HG03108 (cell line): ENCODE measurements around the gene ADGRV1.

Source experiments
- ATAC-seq: cut with Tn5 transposase; IDR thresholded peaks from one replicate; pipeline ENCODE4 v1.9.1; 2021; ENCODE audit warnings: moderate library complexity; ENCODE audit not compliant: unreplicated experiment

Gene ADGRV1

DNA sequence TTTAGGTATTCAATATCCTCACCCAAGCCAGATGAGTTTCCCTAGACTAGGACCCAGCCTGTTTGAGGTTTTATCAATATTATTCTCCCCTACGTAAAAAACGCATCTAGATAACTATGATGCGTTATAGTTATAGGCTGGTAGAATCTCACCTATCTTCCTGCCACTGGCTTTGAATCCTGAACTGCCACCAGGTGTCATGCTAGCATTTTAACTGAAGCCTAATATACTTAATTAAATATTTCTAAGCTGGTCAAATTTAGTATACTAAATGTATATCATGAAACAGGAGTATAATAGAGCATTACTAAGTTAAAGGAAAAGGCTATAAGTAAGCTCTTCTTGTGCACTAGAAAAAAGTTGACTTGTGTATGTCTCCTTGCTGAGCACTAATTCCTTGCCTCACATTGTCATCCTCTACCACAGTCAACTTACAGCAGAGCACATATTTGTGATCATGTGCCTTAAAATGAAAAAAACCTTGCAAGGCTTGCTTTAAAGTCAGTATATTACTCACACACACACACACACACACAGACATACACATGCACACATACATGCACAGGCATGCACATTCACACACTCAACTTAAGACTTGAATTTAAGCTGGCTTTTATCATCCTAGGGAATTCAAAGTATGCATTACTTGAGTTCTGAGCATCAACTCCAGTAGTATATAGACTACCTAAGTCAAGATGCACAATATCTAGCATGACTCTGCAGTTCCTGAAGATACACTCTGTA lies 303.4 kb downstream of the ADGRV1 start:
- ATAC-seq: no peak

DNA sequence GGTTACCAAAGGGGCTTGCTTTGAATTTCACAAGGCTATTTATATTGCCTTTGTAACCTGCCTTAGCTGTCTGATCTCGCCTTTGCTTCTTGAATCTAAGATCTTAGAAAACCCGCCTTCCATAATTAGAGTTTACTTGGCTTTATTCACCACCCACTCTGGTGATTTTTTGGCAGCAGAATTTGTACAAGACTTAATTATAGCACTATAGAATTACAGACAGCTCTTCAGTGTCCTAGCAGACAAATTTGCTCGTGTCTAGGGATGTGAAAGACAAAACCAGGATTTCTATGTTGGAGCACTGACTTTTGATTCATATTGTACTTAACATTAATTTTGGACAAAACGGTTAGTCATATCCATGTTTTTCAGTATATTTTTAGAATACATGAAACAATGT lies 306.6 kb downstream of the ADGRV1 start:
- ATAC-seq: no peak

DNA sequence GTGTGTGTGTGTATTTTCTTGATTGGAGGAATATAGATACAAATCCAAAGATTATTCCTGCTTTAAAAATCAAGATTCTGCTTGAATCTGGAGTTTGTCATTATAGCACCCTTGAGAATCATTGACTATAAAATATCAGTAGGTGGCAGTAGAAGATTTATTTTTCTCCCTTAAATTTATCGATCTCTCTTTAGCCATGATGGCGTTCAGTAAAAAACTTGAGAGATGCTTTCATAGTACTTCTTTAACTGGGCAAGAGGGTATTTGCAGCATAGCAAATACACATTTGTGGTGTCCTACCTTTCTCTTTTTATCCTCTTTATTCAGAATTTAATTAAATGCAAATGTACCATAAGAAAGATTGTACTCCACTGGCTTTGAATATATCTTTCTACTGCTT lies 307.7 kb downstream of the ADGRV1 start:
- ATAC-seq: peak; percentile 61

DNA sequence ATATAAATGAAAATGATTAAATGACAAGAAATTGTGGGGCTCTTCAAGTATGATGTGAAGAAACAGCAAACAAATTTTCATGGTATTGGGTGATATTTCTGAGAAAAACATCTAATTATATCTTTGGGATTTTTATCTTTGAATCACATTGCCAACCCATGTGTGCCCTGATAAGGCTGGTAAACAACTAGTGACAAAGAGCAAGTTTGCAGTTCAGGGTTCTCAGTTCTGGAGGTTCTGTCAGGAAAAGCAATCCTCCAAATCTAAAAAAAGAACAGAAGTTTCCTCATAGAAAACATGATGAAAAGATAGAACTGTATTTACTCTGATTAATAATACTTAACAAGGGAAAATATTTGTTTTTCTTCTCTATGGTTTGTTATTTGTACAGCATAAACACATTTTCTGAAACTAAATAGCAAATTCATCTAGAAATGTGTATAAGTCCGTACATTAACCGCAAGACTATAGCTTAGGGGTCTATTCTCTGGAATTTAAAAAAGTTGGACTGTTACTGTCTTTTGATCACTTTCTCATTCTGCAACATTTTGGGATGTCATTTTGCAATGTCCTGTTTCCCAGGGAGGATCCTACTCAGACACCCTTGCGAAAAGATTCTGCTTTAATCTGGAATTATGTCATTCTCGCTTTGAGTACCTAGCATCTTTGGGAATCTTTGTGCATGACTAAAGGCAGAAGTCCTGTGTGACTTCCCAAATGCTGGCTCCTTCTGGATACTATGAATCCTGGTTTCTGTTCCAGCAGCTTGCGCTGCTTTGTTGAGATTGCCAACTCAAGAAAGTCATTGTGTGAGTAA lies 308.5 kb downstream of the ADGRV1 start:
- no peak for ATAC-seq

DNA sequence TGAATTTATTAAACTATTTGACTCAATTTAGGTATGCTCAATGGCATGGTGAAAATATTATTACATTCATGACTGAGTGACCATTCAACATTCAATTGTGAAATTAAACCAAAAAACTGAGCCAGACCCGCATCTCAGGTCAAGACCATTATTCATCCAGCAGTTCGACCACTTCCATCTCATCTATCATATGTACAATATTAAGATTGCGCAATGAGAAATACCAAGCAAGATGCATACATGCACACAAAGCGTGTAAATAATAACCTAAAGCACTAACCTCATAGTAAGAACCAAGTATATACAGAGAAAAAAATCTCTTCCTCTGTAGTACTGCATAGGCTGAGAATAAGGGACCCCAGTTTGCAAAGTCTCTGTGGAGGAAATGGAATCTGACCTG lies 310.2 kb downstream of the ADGRV1 start:
- ATAC-seq: no peak

DNA sequence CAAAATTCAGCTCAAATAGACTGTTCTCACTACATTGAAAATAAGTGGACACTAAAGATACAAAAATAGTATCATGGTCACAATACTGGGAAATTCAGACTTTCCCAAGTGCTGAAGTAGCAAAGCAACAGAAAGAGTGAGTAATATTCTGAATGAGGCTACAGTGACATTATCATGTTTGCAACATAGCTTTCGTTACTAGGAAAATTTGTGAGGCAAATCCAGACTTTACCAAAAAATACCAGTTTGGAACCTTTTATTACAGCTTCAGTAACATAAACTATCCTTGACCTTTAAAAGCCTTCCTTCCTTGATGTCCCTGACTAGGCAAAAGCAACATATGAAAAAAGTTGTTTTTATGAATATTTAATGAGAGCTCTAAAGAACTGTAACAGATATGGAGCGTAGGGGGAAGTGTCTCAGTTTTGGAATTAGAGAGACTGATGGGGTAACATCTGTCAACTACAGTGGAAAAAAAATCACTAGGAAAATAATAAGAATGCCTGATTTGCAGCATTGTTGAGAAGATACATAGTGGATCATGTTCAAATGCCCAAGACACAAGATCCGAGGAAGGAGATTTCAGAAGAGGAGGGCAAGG lies 312.9 kb downstream of the ADGRV1 start:
- ATAC-seq: no peak

DNA sequence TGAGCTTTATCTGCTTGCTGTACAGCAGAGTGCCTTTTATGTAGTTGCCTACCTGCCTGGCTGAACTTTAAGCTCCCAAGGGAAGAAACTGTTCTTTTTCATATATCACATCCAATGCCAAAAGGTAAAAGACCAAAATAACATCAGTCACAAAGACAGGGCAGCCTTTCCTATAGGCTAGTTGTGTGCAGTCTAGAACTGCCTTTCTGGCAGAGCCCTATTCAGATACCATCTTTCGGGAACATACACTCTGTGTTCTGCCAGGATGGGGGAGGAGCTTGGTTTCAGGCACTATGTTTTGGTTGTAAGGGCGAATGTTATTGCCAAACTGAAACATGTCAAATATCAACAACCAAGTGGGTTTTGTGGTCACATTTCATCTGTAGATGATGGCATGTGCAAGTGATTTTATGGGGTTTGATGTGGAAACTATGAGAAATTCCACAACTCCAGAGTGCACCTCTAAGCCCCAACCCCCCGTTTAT lies 314.5 kb downstream of the ADGRV1 start:
- ATAC-seq: no peak

DNA sequence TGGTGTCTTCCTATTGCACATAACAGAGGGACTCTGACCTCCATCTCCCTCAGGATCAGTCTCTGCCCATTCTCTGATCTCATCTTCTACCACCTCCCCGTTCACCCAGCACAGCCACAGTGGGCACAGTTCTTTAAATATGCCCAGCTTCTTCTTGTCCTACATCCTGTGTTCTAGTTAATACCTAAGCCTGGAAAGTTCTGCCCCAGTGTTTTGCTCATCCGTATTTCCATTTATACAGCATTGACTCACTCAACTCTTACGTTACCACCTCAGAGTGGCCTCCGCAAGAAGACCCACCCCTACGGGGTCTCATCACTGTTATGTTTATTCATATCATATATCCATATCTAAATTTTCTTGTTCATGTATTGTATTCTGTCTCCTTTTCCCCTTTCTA lies 315.5 kb downstream of the ADGRV1 start:
- no peak for ATAC-seq

DNA sequence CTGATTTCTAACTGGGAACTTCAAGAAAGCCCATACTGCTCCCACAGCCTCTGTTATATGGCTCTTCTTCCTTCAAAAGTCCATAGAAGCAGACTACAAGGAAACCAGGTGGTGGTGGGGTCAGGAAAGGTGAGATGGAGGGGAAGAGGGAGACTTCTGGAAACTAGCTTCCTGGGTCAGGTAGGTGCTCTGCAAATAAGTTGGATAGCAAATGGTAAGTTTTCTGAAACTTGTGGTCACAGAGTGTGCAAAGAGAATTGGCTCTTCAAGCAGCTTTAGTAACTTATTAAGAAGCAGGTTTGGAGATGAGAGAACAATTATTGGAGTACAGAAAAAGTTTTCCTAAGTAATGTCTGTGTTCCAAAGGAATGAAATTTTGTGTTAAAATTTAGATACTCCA lies 316.9 kb downstream of the ADGRV1 start:
- ATAC-seq: no peak

DNA sequence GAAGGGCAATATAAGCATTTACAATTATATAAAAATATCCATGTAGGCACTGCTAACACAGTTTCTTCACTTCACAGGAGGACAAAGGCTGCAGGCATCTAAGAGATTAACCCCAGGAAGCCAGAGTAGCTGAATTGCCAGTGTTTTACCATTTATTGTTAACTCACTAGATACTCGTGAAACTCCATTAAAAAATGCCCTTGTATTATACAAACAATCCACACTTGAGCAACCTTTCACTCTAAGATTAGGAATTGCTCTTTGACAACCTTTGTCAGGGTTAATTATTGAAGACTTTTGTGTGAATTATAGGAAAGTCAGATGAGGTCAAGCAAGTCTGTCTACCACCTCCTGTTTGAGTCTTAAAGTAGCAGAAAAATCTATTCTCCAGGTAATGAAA lies 317.8 kb downstream of the ADGRV1 start:
- ATAC-seq: no peak

DNA sequence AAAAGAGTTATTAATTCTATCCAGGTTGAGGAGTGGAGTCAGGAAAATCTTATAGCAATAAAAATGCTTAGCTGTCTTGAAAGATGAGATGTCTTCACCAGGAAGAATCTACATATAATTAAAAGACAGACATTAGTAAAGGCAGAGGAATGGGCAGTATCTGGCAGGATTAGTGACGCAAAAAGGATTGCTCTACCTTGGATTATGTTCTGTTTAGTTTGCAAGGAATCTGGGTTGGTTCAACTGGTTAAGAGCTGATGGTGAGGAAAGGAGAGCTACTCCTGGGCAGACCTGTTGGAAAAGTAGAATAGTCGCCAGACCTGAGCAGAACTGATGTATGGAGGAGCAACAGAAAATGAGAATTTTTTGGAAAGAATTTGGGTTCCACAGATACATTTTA lies 318.5 kb downstream of the ADGRV1 start:
- ATAC-seq: no peak

DNA sequence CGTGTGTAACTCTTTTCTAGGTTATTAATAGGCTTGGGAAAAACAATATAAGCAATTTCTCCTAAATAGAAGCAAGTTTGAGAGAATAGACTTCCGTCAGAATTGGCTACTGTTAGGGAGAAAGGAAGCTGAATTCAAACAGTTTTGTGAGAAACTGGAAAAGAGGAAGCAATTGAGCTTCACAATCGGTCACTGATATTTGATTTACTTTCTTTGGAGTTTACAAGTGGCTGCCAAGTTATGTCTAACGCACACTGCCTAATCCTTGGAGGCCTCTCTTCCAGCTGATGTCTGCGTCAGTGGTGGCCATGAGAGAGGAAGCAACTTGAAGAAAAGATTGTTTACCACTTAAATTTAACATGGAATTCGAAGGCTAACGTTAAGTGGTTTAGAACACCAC lies 319.5 kb downstream of the ADGRV1 start:
- no peak for ATAC-seq

DNA sequence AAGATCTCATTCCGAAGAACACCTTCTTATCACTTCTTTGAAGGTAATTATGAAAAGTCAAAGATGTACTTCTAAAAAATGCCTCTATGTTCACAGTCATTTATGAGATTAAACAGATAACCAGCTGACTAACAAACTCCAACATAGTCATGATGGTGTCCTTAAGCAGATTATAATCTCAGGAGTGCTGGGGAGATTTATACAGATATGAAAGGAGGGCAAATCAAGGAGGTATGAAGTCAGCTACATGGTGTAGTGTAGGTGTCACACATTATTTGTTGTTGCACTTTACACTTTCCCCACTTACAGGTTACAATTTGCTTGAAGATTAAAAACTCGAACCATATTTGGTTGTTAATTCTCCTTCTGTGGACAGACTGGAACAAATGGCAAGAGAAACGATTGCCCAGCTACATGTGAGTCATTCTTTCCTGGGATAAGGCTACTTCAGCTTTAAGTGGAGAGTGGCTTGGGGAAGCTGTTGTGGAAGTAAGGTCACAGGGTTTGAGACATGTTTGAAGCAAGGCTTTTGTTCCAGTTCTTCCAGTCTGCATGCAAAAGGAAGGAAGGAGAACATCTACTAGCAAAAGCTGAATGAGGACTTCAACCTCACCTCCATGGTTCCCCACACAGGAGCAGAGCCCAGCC lies 320.1 kb downstream of the ADGRV1 start:
- ATAC-seq: no peak

DNA sequence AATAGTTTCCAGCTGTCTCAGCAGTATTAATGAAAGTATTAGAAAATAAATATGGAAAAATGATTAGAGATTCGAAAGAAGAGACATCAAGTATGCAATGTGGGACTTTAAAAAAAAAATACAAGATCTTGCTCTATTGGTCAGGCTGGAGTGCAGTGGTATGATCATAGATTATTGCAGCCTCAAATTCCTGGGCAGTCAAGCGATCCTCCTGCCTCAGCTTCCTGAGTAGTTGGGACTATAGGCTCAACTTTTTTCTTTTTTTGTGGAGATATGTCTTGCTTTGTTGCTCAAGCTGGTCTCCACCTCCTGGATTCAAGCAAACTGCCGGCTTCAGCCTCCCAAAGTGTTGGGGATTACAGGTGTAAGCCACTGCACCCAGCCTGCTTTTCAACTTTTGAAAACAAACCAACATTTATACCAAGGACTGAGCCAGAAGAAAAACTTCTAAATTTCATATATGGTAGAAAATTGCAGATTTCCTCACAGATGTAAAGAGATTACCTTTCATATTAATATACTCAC lies 323.1 kb downstream of the ADGRV1 start:
- ATAC-seq: no peak

DNA sequence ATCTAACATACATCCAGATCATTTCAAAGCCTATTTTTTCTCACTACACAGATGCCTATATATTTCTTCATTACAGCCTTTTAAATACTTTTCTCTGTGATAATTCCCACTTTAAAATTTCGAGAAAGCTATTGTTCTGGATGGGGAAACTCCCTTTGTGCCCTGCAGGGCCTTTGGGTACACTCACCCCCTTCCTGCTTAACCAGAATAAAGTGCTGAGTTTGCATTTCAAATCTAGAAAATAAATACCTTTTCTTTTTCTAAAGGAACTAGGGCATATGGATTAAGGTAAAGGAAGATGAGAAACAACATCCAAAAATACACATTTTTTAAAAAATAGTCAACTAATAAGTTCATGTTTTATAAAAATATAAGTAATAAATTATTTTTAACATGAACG lies 323.9 kb downstream of the ADGRV1 start:
- ATAC-seq: no peak

DNA sequence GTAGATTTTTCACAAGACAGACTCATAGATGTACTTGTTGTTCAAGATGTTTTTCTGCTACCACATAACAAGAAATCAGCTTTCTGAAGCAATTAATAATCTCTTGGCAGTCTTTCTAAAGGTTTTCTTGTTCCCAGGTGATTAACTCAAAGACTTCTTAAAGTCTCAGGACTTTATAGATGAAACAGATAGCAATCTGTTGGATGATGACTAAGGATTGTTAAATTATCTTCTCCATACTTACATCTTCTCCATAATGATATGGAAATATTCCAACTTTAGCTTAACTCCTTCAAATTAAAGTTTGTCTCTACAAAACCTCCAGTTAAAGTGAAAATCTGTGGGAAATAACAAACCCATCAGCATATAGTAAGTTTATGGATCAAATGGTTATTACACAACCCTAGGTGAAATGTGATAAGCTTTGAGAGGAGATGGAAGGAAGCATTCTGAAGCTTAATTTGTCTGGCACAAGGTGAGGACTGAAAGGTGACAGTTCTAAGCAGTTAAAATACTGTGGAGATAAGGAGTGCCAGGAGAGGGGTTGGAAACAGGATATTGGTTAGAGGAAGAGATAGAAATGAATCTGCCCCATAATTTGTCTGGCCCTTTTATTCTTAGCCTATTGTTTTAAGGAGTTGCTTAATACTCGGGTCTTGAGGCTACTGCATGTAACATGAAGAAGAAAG lies 326.7 kb downstream of the ADGRV1 start:
- ATAC-seq: no peak

DNA sequence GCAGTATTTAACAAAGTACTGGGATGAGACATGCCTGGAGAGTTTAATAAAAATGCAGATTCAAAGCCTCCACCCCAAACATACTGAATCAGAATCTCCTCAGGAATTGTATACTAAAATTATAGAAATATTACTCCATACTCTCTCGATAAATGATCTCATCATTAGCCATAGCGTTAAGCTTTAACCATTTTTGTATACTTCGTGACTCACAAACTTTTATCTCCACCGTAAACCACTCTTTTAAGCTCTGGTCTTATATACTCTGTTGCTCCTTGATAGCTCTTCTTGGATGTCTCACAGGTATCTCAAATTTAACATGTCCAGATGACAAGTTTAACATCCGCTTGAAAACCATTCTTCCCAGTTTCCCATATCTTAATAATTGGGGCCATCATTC lies 327.8 kb downstream of the ADGRV1 start:
- no peak for ATAC-seq

DNA sequence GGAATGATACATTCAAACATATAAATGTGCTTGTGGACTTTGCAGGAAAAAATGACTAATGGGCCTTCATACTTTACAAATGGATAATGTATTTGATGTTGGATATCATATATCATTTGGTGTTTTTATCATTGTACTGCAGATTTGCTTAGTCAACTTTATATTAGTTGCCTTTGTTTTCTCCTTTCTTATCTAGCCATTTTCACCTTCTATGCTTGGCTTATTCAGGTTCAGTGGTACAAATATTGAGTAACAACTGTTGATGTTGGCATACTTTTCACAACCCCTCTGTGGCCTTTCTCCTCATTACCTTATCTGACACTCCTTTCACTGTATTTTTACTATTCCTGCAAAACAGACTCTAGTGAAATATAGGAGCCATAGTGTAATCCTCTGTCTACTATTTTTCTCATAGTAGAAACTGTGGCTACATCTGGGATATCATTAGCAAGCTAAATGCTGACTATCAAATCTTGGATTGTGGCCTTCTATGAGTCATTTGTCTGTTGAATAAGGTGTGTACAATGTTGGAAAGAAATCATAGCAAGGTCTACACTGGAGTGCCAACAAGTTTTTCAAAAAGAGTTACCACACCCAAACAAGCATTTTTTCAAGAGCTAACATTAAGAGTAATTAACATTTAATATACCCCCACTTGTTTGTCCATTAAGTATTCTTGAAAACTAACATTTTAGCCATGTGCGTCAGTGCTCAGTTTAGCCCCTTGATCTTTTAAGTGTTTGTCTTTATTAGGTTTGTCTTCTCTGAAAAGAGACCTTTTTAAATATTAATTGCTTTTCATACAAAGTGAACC lies 330.1 kb downstream of the ADGRV1 start:
- no peak for ATAC-seq

DNA sequence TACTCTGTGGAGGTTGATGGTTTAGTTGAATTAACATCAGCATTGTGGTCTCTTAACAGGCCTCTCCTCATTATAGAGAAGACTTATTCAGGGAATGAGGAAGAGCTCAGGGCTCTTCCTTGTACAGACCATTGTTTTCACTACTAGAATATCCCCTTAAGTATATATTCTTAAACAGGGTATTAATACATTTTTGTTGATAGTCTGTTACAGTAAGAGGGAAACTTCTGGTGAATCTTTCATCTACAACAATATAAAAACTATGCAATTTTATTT lies 330.7 kb downstream of the ADGRV1 start:
- ATAC-seq: no peak

DNA sequence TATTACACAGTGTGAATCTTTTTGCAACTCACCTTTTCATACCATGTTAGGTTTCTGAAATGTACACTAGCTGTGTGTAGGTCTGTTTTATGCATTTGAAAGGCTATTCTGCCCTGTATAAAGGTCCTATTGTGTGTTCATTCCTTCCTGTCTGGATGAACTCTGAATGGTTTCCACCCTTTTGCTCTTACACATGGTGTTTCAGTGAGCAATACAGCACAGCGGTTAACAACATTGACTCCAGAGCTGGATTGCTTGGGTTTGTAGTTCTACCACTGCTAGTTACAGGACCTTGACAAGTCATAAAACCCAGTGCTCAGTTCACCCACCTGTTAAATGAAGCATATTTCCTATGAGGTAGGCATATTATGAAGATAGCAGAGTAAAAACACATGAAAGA lies 331.6 kb downstream of the ADGRV1 start:
- ATAC-seq: no peak
